K562 (cell line): ENCODE results near the gene SYT1.

ENCODE experiments used
- CBFA2T3 ChIP-seq: fragments of 450-650 bp; IDR thresholded peaks from 2 replicates; pipeline ENCODE4 v1.6.1; 2017
- YY1 ChIP-seq, 3 experiments: IDR thresholded peaks; 2 replicates each; pipeline ENCODE4 v1.6.1; 2011; ENCODE audit warnings: low read length in 2 of 3, mild to moderate bottlenecking in 2 of 3, moderate library complexity in 2 of 3, borderline replicate concordance in 1 of 3, control low read depth in 1 of 3, low read depth in 1 of 3; ENCODE audit not compliant: insufficient read depth in 3 of 3, insufficient replicate concordance in 2 of 3, control insufficient read depth in 1 of 3, insufficient read length in 1 of 3; ENCODE audit errors: extremely low read depth in 1 of 3
- ZNF274 ChIP-seq: IDR thresholded peaks from 2 replicates; pipeline ENCODE4 v1.6.1; 2011; ENCODE audit warnings: low read depth, mild to moderate bottlenecking, low read length, moderate library complexity, borderline replicate concordance

- TF ChIP-seq ZNF274 (no peak), CBFA2T3 (no peak), YY1 (IDR thresholded peaks at IDR 0.05; ENCODE audit: borderline replicate concordance in 1 of 3, control insufficient read depth in 1 of 3, extremely low read depth in 1 of 3, insufficient read depth in 3 of 3, insufficient read length in 1 of 3, insufficient replicate concordance in 2 of 3, low read depth in 1 of 3, low read length in 2 of 3) (no peak)
These were observed 101.5 kb downstream of the SYT1 start for GRCh38 chr12:78966062-78966461.
